Measurements from ENCODE around the gene PTPRE. TPM values are rescaled to one million over a fixed set of nuclear protein-coding genes. Genes with fewer than 3 reads are reported as not detected.
A peak's percentile ranks its signal among the peaks of the same experiment; 100 is the strongest.

Gene PTPRE
- total RNA-seq, 6 experiments from 2014 or later, result 2.3 to 9.2 (median 2.7) TPM

GRCh38 chr10:127974911-127975310, 68.0 kb downstream of the PTPRE start:
- no peak for ATAC-seq
- H3K36me3 ChIP-seq, result no peaks in the 10 kb centered on the region
- no peak overlapping the region for H3K27ac ChIP-seq
- H3K4me1 ChIP-seq, result no peaks in the 10 kb centered on the region
- H3K9me3 ChIP-seq, result no peaks in the 10 kb centered on the region
- intact Hi-C loops (cut with DNase I), result no loop called here
- H3K4me3 ChIP-seq, result no peak overlapping the region
- 63% methylated on average over 9 of the region's 9 CpGs for WGBS (ENCODE audit: insufficient coverage, low coverage, low lambda C conversion rate, missing lambda C conversion rate)
- TF ChIP-seq POLR2A (IDR thresholded peaks at IDR 0.05), result no peak
- no peak for TF ChIP-seq CTCF (IDR thresholded peaks at IDR 0.05)
- DNase-seq, result no peak
- H3K27me3 ChIP-seq, result no peaks in the 10 kb centered on the region

- H3K4me1 ChIP-seq, result no peaks in the 10 kb centered on the region
- no peak for TF ChIP-seq POLR2A (IDR thresholded peaks at IDR 0.05)
- no peak overlapping the region for H3K4me3 ChIP-seq
- ATAC-seq, result no peak
- H3K27me3 ChIP-seq, result no peaks in the 10 kb centered on the region
- intact Hi-C loops (cut with DNase I), result no loop called here
- no peaks in the 10 kb centered on the region for H3K36me3 ChIP-seq
- H3K27ac ChIP-seq, result no peak overlapping the region
- 25% methylated on average over 6 of the region's 7 CpGs for WGBS (ENCODE audit: insufficient coverage, low coverage, low lambda C conversion rate, missing lambda C conversion rate)
- peaks cover 0 to 6% (median 0%) of the 10 kb centered on the region in 4 donors for H3K9me3 ChIP-seq
- peak in 1 of 3 donors; percentile 5 for DNase-seq
Observed at GRCh38 chr10:127976286-127976685, 69.4 kb downstream of the PTPRE start.

DNA sequence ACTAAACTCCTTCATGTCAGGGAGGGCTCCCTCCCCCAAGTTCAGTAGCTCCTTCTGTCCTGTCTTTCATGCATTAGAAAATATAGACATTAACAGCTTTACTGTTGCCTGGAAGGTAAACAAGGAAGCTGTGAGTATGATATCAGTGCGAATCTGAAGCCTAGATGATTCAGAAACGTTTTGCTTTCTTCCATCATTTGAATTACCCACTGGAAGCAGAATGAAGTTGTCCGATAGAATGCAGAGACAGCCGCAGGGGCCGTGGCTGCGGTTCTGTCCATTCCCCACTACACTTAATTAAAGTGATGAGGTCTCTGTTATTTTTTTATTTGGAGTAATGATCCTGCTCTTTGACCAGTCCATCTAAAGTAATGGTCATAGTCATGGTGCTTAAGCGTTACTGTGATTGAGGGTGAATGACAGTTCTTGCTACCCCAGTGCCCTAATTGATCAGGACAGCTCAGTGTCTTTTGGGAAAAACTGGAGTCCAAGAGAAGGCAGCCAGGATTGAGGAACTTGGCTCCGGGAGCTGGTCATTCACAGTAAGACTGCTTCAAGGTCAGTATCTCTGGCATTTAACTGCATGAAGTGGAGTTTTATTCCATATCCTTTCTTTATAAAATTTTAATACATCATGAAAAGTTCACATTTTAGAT, 69.9 kb downstream of the PTPRE start:
- peak in 1 of 3 donors; percentile 22 for DNase-seq
- Histone ChIP-seq H3K9me3 (peaks cover 0 to 6% (median 0%) of the 10 kb centered on the region in 4 donors), H3K36me3 (no peaks in the 10 kb centered on the region), H3K27me3 (no peaks in the 10 kb centered on the region), H3K4me3 (no peak overlapping the region), H3K27ac (no peak overlapping the region), H3K4me1 (no peaks in the 10 kb centered on the region)
- 34% methylated on average over 8 of the region's 8 CpGs for WGBS (ENCODE audit: insufficient coverage, low coverage, low lambda C conversion rate, missing lambda C conversion rate)
- TF ChIP-seq CTCF (IDR thresholded peaks at IDR 0.05) (no peak), POLR2A (IDR thresholded peaks at IDR 0.05) (no peak)
- intact Hi-C loops (cut with DNase I), result no loop called here
- no peak for ATAC-seq

GRCh38 chr10:127977357-127978009, 70.6 kb downstream of the PTPRE start:
- no peak overlapping the region for H3K4me3 ChIP-seq
- H3K4me1 ChIP-seq, result no peaks in the 10 kb centered on the region
- H3K27me3 ChIP-seq, result no peaks in the 10 kb centered on the region
- WGBS (ENCODE audit: insufficient coverage, low coverage, low lambda C conversion rate, missing lambda C conversion rate), result 21% methylated on average over 12 of the region's 12 CpGs
- DNase-seq (peak in 2 of 3 donors; percentile 47 to 49), ATAC-seq (peak; percentile 59 to 71 (median 66))
- H3K36me3 ChIP-seq, result no peaks in the 10 kb centered on the region
- TF ChIP-seq CTCF (IDR thresholded peaks at IDR 0.05), result no peak
- no peak for TF ChIP-seq POLR2A (IDR thresholded peaks at IDR 0.05)
- H3K9me3 ChIP-seq, result peaks cover 0 to 6% (median 0%) of the 10 kb centered on the region in 4 donors
- no peak overlapping the region for H3K27ac ChIP-seq
- intact Hi-C loops (cut with DNase I), result no loop called here

DNA sequence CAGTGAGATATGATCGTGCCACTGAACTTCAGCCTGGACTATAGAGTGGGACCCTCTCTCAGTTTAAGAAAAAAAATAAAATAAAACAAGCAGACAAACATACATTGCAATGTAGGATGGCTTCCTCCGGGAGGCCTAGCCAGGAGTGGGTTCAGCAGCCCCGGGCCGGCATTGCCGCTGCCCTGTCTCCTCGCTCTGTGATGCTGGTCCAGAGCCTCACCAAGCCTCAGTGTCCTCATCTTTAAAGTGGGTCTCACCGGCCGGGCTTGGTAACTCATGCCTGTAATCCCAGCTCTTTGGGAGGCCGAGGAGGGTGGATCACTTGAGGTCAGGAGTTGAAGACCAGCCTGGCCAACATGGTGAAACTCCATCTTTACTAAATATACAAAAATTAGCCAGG, 71.6 kb downstream of the PTPRE start:
- Histone ChIP-seq H3K27ac (no peak overlapping the region), H3K36me3 (no peaks in the 10 kb centered on the region), H3K4me3 (no peak overlapping the region), H3K27me3 (no peaks in the 10 kb centered on the region), H3K4me1 (no peaks in the 10 kb centered on the region), H3K9me3 (peaks cover 0 to 6% (median 0%) of the 10 kb centered on the region in 4 donors)
- TF ChIP-seq CTCF (IDR thresholded peaks at IDR 0.05) (no peak), POLR2A (IDR thresholded peaks at IDR 0.05) (no peak)
- ATAC-seq (no peak), DNase-seq (peak in 1 of 3 donors; percentile 32)
- intact Hi-C loops (cut with DNase I), result no loop called here
- WGBS (ENCODE audit: insufficient coverage, low coverage, low lambda C conversion rate, missing lambda C conversion rate), result 80% methylated on average over 2 of the region's 9 CpGs

Data from right lobe of liver (tissue), 6 donors.